ENCODE data around the gene MTREX.
A peak's percentile ranks its signal among the peaks of the same experiment; 100 is the strongest.

MTREX gene

GRCh38 chr5:55383254-55383653, 75.5 kb downstream of the MTREX start:
- DNase-seq (ENCODE audit: low spot score), result no peak

GRCh38 chr5:55384072-55384471, 76.3 kb downstream of the MTREX start:
- DNase-seq (ENCODE audit: low spot score), result no peak

- DNase-seq (ENCODE audit: low spot score), result no peak
Measured at GRCh38 chr5:55385227-55385626, 77.4 kb downstream of the MTREX start.

- DNase-seq (ENCODE audit: low spot score), result no peak
Measured at GRCh38 chr5:55385846-55386245, 78.1 kb downstream of the MTREX start.

GRCh38 chr5:55386356-55386755, 78.6 kb downstream of the MTREX start:
- DNase-seq (ENCODE audit: low spot score), result no peak

GRCh38 chr5:55387865-55388264, 80.1 kb downstream of the MTREX start:
- no peak for DNase-seq (ENCODE audit: low spot score)

GRCh38 chr5:55391707-55392106, 83.9 kb downstream of the MTREX start:
- DNase-seq (ENCODE audit: low spot score), result no peak

- DNase-seq (ENCODE audit: low spot score), result no peak
Measured at GRCh38 chr5:55392669-55393068, 84.9 kb downstream of the MTREX start.

GRCh38 chr5:55393501-55394175, 85.8 kb downstream of the MTREX start:
- no peak for DNase-seq (ENCODE audit: low spot score)

- DNase-seq (ENCODE audit: low spot score), result no peak
Measured at GRCh38 chr5:55402199-55402598, 94.4 kb downstream of the MTREX start.

- no peak for DNase-seq (ENCODE audit: low spot score)
Measured at GRCh38 chr5:55406292-55406691, 98.5 kb downstream of the MTREX start.

GRCh38 chr5:55407059-55407684, 99.4 kb downstream of the MTREX start:
- peak; percentile 18 for DNase-seq (ENCODE audit: low spot score)

- DNase-seq (ENCODE audit: low spot score), result no peak
Measured at GRCh38 chr5:55407984-55408383, 100.2 kb downstream of the MTREX start.

GRCh38 chr5:55409775-55410174, 102.0 kb downstream of the MTREX start:
- DNase-seq (ENCODE audit: low spot score), result no peak

GRCh38 chr5:55410845-55411244, 103.1 kb downstream of the MTREX start:
- DNase-seq (ENCODE audit: low spot score), result no peak

GRCh38 chr5:55411876-55412275, 104.1 kb downstream of the MTREX start:
- DNase-seq (ENCODE audit: low spot score), result no peak

GRCh38 chr5:55413644-55414043, 105.9 kb downstream of the MTREX start:
- no peak for DNase-seq (ENCODE audit: low spot score)

- no peak for DNase-seq (ENCODE audit: low spot score)
Measured at GRCh38 chr5:55415071-55415470, 107.3 kb downstream of the MTREX start.

GRCh38 chr5:55416306-55416705, 108.5 kb downstream of the MTREX start:
- DNase-seq (ENCODE audit: low spot score), result no peak

GRCh38 chr5:55418994-55419968, 111.5 kb downstream of the MTREX start:
- no peak for DNase-seq (ENCODE audit: low spot score)

- DNase-seq (ENCODE audit: low spot score), result no peak
Measured at GRCh38 chr5:55421074-55421529, 113.3 kb downstream of the MTREX start.

GRCh38 chr5:55426455-55426854, 118.7 kb downstream of the MTREX start:
- DNase-seq (ENCODE audit: low spot score), result no peak
